ENCODE data around the gene P2RX1.
"Not testable (repeated sequence)": the region's sequence is repeated elsewhere in the genome, so short reads cannot be mapped to it uniquely, and the experiment has no call there.

P2RX1 gene

DNA sequence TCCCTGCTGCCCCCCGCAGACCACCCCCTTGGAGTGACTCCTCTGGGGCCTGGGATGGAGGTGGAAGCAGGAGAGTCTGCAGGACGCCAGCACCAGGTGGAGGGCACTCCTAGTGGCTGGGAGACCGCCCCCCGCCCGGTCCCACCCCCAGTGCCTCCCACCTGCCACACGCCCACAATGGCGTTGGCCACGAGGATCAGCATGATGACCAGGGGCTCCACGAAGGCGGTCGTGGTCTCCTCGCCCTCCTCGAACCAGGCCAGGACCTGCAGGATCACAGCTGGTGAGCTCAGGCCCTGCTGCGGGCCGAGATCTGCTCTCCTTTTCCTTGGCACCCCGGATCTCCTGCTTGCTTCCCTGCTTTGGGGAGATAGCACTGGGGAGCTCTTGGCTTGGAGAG is 35.2 kb upstream of the P2RX1 start:
- Histone ChIP-seq H3K9me3 (ENCODE audit: control insufficient read depth, insufficient read depth, low read length) (no peaks in the 10 kb centered on the region), H3F3A (ENCODE audit: control insufficient read depth, insufficient read depth) (peaks cover 17% of the 10 kb centered on the region), H3K4me1 (ENCODE audit: control insufficient read depth, low read length) (no peaks in the 10 kb centered on the region), H3K79me2 (ENCODE audit: control insufficient read depth, low read length) (peaks cover 51% of the 10 kb centered on the region), H4K20me1 (ENCODE audit: control insufficient read depth, insufficient read depth, low read depth, low read length) (peaks cover 10% of the 10 kb centered on the region), H3K9me2 (replicated peaks; ENCODE audit: control insufficient read depth, low read length) (no peaks in the 10 kb centered on the region), H3K27me3 (ENCODE audit: control insufficient read depth, low read length) (no peaks in the 10 kb centered on the region), H3K36me3 (ENCODE audit: control insufficient read depth, low read length) (peaks cover 87% of the 10 kb centered on the region), H3K4me3 (ENCODE audit: low read length) (no peak overlapping the region), H3K27ac (ENCODE audit: low read depth, low read length) (no peak overlapping the region), H3K4me2 (ENCODE audit: low read length) (no peak overlapping the region)
- TF ChIP-seq, protein P1, sequence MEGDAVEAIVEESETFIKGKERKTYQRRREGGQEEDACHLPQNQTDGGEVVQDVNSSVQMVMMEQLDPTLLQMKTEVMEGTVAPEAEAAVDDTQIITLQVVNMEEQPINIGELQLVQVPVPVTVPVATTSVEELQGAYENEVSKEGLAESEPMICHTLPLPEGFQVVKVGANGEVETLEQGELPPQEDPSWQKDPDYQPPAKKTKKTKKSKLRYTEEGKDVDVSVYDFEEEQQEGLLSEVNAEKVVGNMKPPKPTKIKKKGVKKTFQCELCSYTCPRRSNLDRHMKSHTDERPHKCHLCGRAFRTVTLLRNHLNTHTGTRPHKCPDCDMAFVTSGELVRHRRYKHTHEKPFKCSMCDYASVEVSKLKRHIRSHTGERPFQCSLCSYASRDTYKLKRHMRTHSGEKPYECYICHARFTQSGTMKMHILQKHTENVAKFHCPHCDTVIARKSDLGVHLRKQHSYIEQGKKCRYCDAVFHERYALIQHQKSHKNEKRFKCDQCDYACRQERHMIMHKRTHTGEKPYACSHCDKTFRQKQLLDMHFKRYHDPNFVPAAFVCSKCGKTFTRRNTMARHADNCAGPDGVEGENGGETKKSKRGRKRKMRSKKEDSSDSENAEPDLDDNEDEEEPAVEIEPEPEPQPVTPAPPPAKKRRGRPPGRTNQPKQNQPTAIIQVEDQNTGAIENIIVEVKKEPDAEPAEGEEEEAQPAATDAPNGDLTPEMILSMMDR (IDR thresholded peaks at IDR 0.05; ENCODE audit: low read depth, low read length, poor library complexity, severe bottlenecking): no peak

- Histone ChIP-seq H3K79me2 (ENCODE audit: control insufficient read depth, low read length) (peaks cover 47% of the 10 kb centered on the region), H3K4me1 (ENCODE audit: control insufficient read depth, low read length) (no peaks in the 10 kb centered on the region), H3K27me3 (ENCODE audit: control insufficient read depth, low read length) (no peaks in the 10 kb centered on the region), H3K4me2 (ENCODE audit: low read length) (no peak overlapping the region), H3K9me2 (replicated peaks; ENCODE audit: control insufficient read depth, low read length) (no peaks in the 10 kb centered on the region), H3F3A (ENCODE audit: control insufficient read depth, insufficient read depth) (peaks cover 17% of the 10 kb centered on the region), H4K20me1 (ENCODE audit: control insufficient read depth, insufficient read depth, low read depth, low read length) (peaks cover 6% of the 10 kb centered on the region; the same call in 1 of the 2 replicates), H3K4me3 (ENCODE audit: low read length) (no peak overlapping the region), H3K27ac (ENCODE audit: low read depth, low read length) (no peak overlapping the region), H3K9me3 (ENCODE audit: control insufficient read depth, insufficient read depth, low read length) (no peaks in the 10 kb centered on the region), H3K36me3 (ENCODE audit: control insufficient read depth, low read length) (peaks cover 85% of the 10 kb centered on the region)
- TF ChIP-seq EZH2phosphoT487 (IDR thresholded peaks at IDR 0.05; ENCODE audit: borderline replicate concordance, low read length): no peak
- TF ChIP-seq, protein P1 (IDR thresholded peaks at IDR 0.05; ENCODE audit: low read depth, low read length, poor library complexity, severe bottlenecking): no peak
Measured at GRCh38 chr17:3951003-3951402, 34.7 kb upstream of the P2RX1 start.

DNA sequence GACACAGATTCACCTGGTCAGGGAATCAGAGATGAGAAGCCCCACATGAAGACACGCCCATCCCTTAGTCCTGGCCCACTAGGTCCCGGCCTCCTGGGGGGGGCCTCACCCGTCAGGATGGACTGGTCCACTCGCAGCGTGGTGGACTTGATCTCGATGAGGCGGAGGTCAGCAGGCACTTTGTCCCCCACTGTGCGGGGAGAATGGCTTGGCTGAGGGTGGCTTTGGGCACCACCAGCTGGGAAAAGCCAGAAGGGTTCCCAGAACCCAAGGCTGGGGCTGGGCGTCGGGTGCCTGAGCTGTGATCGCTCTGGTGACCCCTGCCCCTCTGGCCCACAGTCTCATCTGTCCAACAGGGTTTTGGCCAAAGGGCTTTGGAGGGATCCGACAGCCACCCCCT is 34.3 kb upstream of the P2RX1 start:
- Histone ChIP-seq H3K9me2 (replicated peaks; ENCODE audit: control insufficient read depth, low read length) (no peaks in the 10 kb centered on the region), H3K27ac (ENCODE audit: low read depth, low read length) (no peak overlapping the region), H3K4me1 (ENCODE audit: control insufficient read depth, low read length) (no peaks in the 10 kb centered on the region), H3K9me3 (ENCODE audit: control insufficient read depth, insufficient read depth, low read length) (no peaks in the 10 kb centered on the region), H4K20me1 (ENCODE audit: control insufficient read depth, insufficient read depth, low read depth, low read length) (peaks cover 6% of the 10 kb centered on the region; the same call in 1 of the 2 replicates), H3K4me3 (ENCODE audit: low read length) (no peak overlapping the region), H3K79me2 (ENCODE audit: control insufficient read depth, low read length) (peaks cover 46% of the 10 kb centered on the region), H3K4me2 (ENCODE audit: low read length) (no peak overlapping the region), H3K36me3 (ENCODE audit: control insufficient read depth, low read length) (peaks cover 87% of the 10 kb centered on the region), H3F3A (ENCODE audit: control insufficient read depth, insufficient read depth) (peaks cover 17% of the 10 kb centered on the region), H3K27me3 (ENCODE audit: control insufficient read depth, low read length) (no peaks in the 10 kb centered on the region)
- TF ChIP-seq, protein P1 (IDR thresholded peaks at IDR 0.05; ENCODE audit: low read depth, low read length, poor library complexity, severe bottlenecking): no peak
- TF ChIP-seq EZH2phosphoT487 (IDR thresholded peaks at IDR 0.05; ENCODE audit: borderline replicate concordance, low read length): no peak

GRCh38 chr17:3949418-3949817 is 33.2 kb upstream of the P2RX1 start:
- Histone ChIP-seq H3K79me2 (ENCODE audit: control insufficient read depth, low read length) (peaks cover 44% of the 10 kb centered on the region), H3K27ac (ENCODE audit: low read depth, low read length) (no peak overlapping the region), H3K4me1 (ENCODE audit: control insufficient read depth, low read length) (no peaks in the 10 kb centered on the region), H4K20me1 (ENCODE audit: control insufficient read depth, insufficient read depth, low read depth, low read length) (peaks cover 8% of the 10 kb centered on the region), H3K4me2 (ENCODE audit: low read length) (no peak overlapping the region), H3K4me3 (ENCODE audit: low read length) (no peak overlapping the region), H3K9me2 (replicated peaks; ENCODE audit: control insufficient read depth, low read length) (no peaks in the 10 kb centered on the region), H3F3A (ENCODE audit: control insufficient read depth, insufficient read depth) (peaks cover 17% of the 10 kb centered on the region), H3K36me3 (ENCODE audit: control insufficient read depth, low read length) (peaks cover 88% of the 10 kb centered on the region), H3K27me3 (ENCODE audit: control insufficient read depth, low read length) (no peaks in the 10 kb centered on the region), H3K9me3 (ENCODE audit: control insufficient read depth, insufficient read depth, low read length) (no peaks in the 10 kb centered on the region; the same call in 1 of the 2 replicates)
- TF ChIP-seq, protein P1 (IDR thresholded peaks at IDR 0.05; ENCODE audit: low read depth, low read length, poor library complexity, severe bottlenecking): no peak
- TF ChIP-seq EZH2phosphoT487 (IDR thresholded peaks at IDR 0.05; ENCODE audit: borderline replicate concordance, low read length): no peak

- Histone ChIP-seq H3F3A (ENCODE audit: control insufficient read depth, insufficient read depth) (peaks cover 17% of the 10 kb centered on the region), H3K79me2 (ENCODE audit: control insufficient read depth, low read length) (peaks cover 44% of the 10 kb centered on the region), H3K36me3 (ENCODE audit: control insufficient read depth, low read length) (peaks cover 89% of the 10 kb centered on the region), H4K20me1 (ENCODE audit: control insufficient read depth, insufficient read depth, low read depth, low read length) (peaks cover 11% of the 10 kb centered on the region)
- H3K4me1 ChIP-seq (ENCODE audit: control insufficient read depth, low read length); H3K9me2 ChIP-seq (replicated peaks; ENCODE audit: control insufficient read depth, low read length); H3K27ac ChIP-seq (ENCODE audit: low read depth, low read length); H3K4me2 ChIP-seq (ENCODE audit: low read length); H3K9me3 ChIP-seq (ENCODE audit: control insufficient read depth, insufficient read depth, low read length); H3K4me3 ChIP-seq (ENCODE audit: low read length); H3K27me3 ChIP-seq (ENCODE audit: control insufficient read depth, low read length): not testable (repeated sequence)
Measured at GRCh38 chr17:3948551-3948950, 32.3 kb upstream of the P2RX1 start.

Data from DOHH2 (cell line).